H54 (cell line): ENCODE measurements around the gene PLBD2.

Experiments used
- DNase-seq: peaks from one replicate; pipeline ENCODE4 v3.0.0; 2011; ENCODE audit warnings: low spot score, mixed read lengths; ENCODE audit not compliant: insufficient read length
- FAIRE-seq: peaks from 3 replicates; lab custom pipeline; 2011; peaks lifted over from hg19 to GRCh38; lab: Jason Lieb, UNC
- POLR2A ChIP-seq: IDR thresholded peaks from 2 replicates; pipeline ENCODE4 v1.6.1; 2011; ENCODE audit warnings: low read depth, mild to moderate bottlenecking, low read length

The PLBD2 gene

GRCh38 chr12:113437729-113438100, 79.3 kb downstream of the PLBD2 start:
- no peak for TF ChIP-seq POLR2A
- DNase-seq (no peak), FAIRE-seq (no peak)

DNA sequence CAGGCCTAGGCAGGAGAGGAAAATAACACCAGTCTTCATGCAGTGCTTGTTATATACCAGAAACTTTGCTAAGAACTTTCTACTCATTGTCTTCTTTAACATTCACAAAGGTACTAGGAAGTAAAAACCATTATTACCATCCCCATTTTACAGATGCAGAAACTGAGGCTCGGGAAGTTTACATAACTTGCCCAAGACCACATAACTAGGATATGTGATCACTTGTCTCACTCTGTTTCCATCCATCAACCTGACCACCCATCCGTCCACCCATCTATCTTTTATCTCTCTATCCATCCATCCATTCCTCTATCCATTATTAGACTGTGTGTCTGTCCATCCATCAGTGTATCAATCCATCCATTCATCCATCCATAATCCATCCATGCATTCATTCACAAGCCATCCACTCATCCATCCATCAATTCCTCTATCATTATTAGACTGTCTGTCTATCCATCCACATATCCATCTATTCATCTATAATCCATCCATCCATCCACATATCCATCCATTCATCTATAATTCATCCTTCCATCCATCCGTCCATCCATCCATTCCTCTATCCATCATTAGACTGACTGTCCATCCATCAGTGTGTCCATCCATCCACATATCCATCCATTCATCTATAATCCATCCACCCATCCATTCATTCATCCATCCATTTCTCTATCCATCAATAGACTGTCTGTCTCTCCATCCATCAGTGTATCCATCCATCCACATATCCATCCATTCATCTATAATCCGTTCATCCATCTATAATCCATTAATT, 80.3 kb downstream of the PLBD2 start:
- no peak for TF ChIP-seq POLR2A
- FAIRE-seq, result no peak
- DNase-seq, result no peak

DNA sequence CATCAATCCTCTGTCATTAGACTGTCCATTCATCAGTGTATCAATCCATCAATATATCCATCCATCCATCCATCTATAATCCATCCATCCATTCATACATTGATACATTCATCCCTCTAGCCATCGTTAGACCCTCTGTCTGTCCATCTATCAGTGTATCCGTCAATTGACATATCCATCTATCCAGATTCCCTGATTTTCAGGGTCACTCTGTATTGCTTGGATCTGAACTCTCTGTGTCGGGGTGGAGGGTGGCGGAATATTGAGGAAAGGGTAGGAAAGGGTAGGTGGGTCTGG, 80.9 kb downstream of the PLBD2 start:
- no peak for TF ChIP-seq POLR2A
- no peak for DNase-seq
- FAIRE-seq, result no peak

DNA sequence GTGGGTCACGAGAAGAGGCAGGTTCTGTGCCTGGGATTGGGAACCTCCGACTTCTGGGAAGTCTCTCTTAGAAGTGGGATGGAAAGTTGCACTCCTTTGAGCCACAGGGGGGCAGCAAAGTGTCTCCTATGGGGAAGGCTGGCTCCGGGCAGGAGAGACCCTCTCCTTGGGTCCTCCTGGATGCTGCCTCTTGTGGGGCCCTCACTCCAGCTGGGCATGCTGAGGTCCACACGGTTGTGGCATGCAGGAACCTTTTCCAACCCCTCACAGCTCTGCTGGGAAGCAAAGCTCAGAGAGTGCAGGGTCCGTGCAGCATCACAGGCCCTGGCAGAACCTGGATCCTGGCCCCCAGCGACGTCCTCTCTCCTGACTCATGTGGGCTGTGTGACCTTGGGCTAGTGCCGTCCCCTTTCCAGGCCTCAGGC, 81.2 kb downstream of the PLBD2 start:
- FAIRE-seq, result no peak
- DNase-seq, result no peak
- no peak for TF ChIP-seq POLR2A

- no peak for FAIRE-seq
- TF ChIP-seq POLR2A, result no peak
- no peak for DNase-seq
Observed at GRCh38 chr12:113440336-113440735, 81.9 kb downstream of the PLBD2 start.
